C4-2B (cell line): ENCODE results near the gene VCAN.

ENCODE experiments used
- H3K27ac ChIP-seq: fragments of 450-650 bp; 2 replicates; pipeline ENCODE4 v1.5.1; 2017
- ZFX ChIP-seq: fragments of 450-650 bp; IDR thresholded peaks from 2 replicates; pipeline ENCODE4 v1.6.1; 2017
- TF ChIP-seq, protein P1 (sequence below): fragments of 450-650 bp; conservative IDR thresholded peaks from 2 replicates; pipeline ENCODE4 v1.5.1; 2017; ENCODE audit warnings: mild to moderate bottlenecking

VCAN gene

DNA sequence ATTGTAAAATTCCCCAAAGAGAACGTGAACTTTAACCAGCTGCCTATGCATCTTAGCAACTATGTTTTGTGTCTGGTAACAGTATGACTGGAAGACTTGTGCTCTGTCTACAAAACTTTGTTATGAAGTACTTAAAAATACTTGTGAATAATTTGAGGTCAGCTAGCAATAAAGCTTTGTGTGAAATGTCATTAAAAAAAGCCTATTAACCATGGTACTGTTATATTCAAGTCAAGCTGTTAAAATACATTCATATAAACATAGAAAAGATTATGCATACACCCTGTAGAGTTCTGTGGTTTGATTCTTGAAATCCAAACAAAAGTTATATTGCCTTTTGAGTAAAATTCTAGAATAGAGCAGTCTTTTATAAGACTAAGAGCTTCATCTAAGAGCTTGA lies 60.1 kb downstream of the VCAN start:
- H3K27ac ChIP-seq, result no peak overlapping the region
- TF ChIP-seq, protein P1, sequence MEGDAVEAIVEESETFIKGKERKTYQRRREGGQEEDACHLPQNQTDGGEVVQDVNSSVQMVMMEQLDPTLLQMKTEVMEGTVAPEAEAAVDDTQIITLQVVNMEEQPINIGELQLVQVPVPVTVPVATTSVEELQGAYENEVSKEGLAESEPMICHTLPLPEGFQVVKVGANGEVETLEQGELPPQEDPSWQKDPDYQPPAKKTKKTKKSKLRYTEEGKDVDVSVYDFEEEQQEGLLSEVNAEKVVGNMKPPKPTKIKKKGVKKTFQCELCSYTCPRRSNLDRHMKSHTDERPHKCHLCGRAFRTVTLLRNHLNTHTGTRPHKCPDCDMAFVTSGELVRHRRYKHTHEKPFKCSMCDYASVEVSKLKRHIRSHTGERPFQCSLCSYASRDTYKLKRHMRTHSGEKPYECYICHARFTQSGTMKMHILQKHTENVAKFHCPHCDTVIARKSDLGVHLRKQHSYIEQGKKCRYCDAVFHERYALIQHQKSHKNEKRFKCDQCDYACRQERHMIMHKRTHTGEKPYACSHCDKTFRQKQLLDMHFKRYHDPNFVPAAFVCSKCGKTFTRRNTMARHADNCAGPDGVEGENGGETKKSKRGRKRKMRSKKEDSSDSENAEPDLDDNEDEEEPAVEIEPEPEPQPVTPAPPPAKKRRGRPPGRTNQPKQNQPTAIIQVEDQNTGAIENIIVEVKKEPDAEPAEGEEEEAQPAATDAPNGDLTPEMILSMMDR, result no peak
- no peak for TF ChIP-seq ZFX

DNA sequence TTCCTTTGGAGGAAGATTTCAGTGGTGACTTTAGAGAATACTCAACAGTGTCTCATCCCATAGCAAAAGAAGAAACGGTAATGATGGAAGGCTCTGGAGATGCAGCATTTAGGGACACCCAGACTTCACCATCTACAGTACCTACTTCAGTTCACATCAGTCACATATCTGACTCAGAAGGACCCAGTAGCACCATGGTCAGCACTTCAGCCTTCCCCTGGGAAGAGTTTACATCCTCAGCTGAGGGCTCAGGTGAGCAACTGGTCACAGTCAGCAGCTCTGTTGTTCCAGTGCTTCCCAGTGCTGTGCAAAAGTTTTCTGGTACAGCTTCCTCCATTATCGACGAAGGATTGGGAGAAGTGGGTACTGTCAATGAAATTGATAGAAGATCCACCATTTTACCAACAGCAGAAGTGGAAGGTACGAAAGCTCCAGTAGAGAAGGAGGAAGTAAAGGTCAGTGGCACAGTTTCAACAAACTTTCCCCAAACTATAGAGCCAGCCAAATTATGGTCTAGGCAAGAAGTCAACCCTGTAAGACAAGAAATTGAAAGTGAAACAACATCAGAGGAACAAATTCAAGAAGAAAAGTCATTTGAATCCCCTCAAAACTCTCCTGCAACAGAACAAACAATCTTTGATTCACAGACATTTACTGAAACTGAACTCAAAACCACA lies 67.4 kb downstream of the VCAN start:
- no peak overlapping the region for H3K27ac ChIP-seq
- TF ChIP-seq, protein P1, result no peak
- no peak for TF ChIP-seq ZFX

DNA sequence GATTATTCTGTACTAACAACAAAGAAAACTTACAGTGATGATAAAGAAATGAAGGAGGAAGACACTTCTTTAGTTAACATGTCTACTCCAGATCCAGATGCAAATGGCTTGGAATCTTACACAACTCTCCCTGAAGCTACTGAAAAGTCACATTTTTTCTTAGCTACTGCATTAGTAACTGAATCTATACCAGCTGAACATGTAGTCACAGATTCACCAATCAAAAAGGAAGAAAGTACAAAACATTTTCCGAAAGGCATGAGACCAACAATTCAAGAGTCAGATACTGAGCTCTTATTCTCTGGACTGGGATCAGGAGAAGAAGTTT lies 67.9 kb downstream of the VCAN start:
- TF ChIP-seq, protein P1, result no peak
- no peak for TF ChIP-seq ZFX
- no peak overlapping the region for H3K27ac ChIP-seq

DNA sequence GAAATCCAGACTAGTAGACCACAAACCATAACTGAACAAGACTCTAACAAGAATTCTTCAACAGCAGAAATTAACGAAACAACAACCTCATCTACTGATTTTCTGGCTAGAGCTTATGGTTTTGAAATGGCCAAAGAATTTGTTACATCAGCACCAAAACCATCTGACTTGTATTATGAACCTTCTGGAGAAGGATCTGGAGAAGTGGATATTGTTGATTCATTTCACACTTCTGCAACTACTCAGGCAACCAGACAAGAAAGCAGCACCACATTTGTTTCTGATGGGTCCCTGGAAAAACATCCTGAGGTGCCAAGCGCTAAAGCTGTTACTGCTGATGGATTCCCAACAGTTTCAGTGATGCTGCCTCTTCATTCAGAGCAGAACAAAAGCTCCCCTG lies 68.6 kb downstream of the VCAN start:
- no peak overlapping the region for H3K27ac ChIP-seq
- TF ChIP-seq, protein P1, result no peak
- TF ChIP-seq ZFX, result no peak

DNA sequence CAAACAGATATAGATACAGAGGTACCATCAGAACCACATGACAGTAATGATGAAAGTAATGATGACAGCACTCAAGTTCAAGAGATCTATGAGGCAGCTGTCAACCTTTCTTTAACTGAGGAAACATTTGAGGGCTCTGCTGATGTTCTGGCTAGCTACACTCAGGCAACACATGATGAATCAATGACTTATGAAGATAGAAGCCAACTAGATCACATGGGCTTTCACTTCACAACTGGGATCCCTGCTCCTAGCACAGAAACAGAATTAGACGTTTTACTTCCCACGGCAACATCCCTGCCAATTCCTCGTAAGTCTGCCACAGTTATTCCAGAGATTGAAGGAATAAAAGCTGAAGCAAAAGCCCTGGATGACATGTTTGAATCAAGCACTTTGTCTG lies 69.2 kb downstream of the VCAN start:
- TF ChIP-seq, protein P1, result no peak
- TF ChIP-seq ZFX, result no peak
- no peak overlapping the region for H3K27ac ChIP-seq

DNA sequence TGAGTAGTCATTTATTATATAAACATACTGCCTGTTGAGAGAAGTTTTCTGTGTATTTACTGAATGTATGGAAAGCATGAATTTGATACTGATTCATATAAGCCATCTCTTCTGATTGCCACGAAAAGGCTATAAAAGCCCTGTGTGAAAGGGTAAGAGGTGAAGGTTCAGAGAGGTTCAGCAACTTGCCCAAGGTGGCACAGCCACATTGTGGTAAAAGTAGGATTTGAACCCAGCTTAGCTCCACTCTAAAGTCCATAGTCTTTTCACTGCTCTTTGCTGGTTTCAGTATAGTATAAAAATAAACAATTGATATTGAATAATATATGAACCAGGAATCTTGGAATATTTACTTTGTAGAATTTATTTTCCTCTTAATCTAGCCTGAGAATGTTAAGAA lies 71.3 kb downstream of the VCAN start:
- TF ChIP-seq, protein P1, result no peak
- TF ChIP-seq ZFX, result no peak

DNA sequence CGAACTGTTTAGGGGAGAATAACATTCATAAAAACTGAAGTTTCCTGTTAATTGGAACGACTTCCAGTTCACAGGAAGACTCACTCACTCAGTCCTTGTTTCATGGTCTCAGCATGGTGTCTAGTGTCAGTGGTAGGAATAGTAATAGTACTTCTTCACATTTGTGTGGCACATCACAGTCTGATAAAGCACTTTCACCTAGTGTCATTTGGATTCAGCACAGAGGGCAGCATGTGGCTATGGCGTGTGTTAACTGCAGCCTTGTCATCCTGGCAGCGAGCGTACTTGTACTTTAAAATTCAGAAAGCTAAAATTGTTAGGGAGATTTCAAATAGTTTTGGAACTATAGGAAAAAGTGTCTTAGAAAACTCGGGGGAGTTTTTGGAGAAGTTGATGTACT lies 72.4 kb downstream of the VCAN start:
- no peak overlapping the region for H3K27ac ChIP-seq
- TF ChIP-seq, protein P1, result no peak
- TF ChIP-seq ZFX, result no peak

More for the DNA sequence above, 71.3 kb downstream of the VCAN start:
- H3K27ac ChIP-seq, result no peak overlapping the region
